ENCODE measurements around the gene TRPM3. TPM values are rescaled to one million over a fixed set of nuclear protein-coding genes. Genes with fewer than 3 reads are reported as not detected.

Gene TRPM3
- total and polyA plus RNA-seq, 10 donors = 0.02 to 6.7 (median 1.6) TPM

GRCh38 chr9:70949239-70949638 is 172.2 kb downstream of the TRPM3 start:
- 46 to 72% (median 53%) methylated on average over 4 of the region's 4 CpGs for WGBS, 5 donors

DNA sequence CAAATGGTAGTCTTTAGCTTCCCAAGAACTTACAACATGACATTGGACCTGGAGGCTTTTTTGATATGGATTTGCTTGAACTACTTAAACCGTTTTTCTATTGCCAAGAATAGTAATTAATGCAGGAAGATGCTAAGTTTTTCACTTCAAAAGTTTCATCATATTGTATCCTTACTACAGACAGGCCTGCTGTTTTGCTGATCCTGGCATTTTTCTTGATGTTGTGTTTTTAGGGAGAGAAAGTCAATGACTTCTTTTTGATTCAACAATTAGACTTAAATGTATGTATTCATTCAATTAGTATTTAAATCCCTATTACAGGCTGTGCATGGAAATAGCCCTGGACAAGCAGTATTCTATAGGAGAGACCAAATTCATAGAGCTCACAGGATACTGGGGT is 172.7 kb downstream of the TRPM3 start:
- intact Hi-C loops (cut with DNase I; ENCODE audit: low total_unique reads) = no loop called here
- H3K9me3 ChIP-seq = no peaks in the 10 kb centered on the region
- no peaks in the 10 kb centered on the region for H3K4me1 ChIP-seq
- no peaks in the 10 kb centered on the region for H3K36me3 ChIP-seq
- WGBS, 5 donors = 39 to 65% (median 49%) methylated on average over 1 of the region's 1 CpG
- no peak for DNase-seq
- H3K4me3 ChIP-seq = no peak overlapping the region
- H3K27me3 ChIP-seq (replicated peaks in 1 of 7) = no peaks in the 10 kb centered on the region
- no peak overlapping the region for H3K27ac ChIP-seq
- TF ChIP-seq POLR2AphosphoS5 (IDR thresholded peaks at IDR 0.05) (no peak), POLR2A (IDR thresholded peaks at IDR 0.05) (no peak)

More at GRCh38 chr9:70949239-70949638, 172.2 kb downstream of the TRPM3 start:
- Histone ChIP-seq H3K27ac (no peak overlapping the region), H3K36me3 (no peaks in the 10 kb centered on the region), H3K27me3 (replicated peaks in 1 of 7) (no peaks in the 10 kb centered on the region), H3K4me3 (no peak overlapping the region), H3K9me3 (no peaks in the 10 kb centered on the region), H3K4me1 (no peaks in the 10 kb centered on the region)
- no peak for DNase-seq
- intact Hi-C loops (cut with DNase I; ENCODE audit: low total_unique reads) = no loop called here
- TF ChIP-seq POLR2A (IDR thresholded peaks at IDR 0.05) (no peak), POLR2AphosphoS5 (IDR thresholded peaks at IDR 0.05) (no peak)
- TF ChIP-seq, protein P1, sequence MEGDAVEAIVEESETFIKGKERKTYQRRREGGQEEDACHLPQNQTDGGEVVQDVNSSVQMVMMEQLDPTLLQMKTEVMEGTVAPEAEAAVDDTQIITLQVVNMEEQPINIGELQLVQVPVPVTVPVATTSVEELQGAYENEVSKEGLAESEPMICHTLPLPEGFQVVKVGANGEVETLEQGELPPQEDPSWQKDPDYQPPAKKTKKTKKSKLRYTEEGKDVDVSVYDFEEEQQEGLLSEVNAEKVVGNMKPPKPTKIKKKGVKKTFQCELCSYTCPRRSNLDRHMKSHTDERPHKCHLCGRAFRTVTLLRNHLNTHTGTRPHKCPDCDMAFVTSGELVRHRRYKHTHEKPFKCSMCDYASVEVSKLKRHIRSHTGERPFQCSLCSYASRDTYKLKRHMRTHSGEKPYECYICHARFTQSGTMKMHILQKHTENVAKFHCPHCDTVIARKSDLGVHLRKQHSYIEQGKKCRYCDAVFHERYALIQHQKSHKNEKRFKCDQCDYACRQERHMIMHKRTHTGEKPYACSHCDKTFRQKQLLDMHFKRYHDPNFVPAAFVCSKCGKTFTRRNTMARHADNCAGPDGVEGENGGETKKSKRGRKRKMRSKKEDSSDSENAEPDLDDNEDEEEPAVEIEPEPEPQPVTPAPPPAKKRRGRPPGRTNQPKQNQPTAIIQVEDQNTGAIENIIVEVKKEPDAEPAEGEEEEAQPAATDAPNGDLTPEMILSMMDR (IDR thresholded peaks at IDR 0.05 in 8 of 11, conservative IDR thresholded peaks at IDR 0.05 in 3 of 11) = no peak

- Histone ChIP-seq H3K36me3 (no peaks in the 10 kb centered on the region), H3K4me1 (no peaks in the 10 kb centered on the region), H3K27ac (no peak overlapping the region), H3K4me3 (no peak overlapping the region), H3K9me3 (no peaks in the 10 kb centered on the region), H3K27me3 (replicated peaks in 1 of 7) (no peaks in the 10 kb centered on the region)
- 30 to 49% (median 36%) methylated on average over 2 of the region's 2 CpGs for WGBS, 5 donors
- DNase-seq = no peak
- intact Hi-C loops (cut with DNase I; ENCODE audit: low total_unique reads) = no loop called here
- no peak for TF ChIP-seq POLR2A (IDR thresholded peaks at IDR 0.05)
- TF ChIP-seq, protein P1 (IDR thresholded peaks at IDR 0.05 in 8 of 11, conservative IDR thresholded peaks at IDR 0.05 in 3 of 11) = no peak
- no peak for TF ChIP-seq POLR2AphosphoS5 (IDR thresholded peaks at IDR 0.05)
These were observed 173.9 kb downstream of the TRPM3 start for GRCh38 chr9:70947511-70947910.

DNA sequence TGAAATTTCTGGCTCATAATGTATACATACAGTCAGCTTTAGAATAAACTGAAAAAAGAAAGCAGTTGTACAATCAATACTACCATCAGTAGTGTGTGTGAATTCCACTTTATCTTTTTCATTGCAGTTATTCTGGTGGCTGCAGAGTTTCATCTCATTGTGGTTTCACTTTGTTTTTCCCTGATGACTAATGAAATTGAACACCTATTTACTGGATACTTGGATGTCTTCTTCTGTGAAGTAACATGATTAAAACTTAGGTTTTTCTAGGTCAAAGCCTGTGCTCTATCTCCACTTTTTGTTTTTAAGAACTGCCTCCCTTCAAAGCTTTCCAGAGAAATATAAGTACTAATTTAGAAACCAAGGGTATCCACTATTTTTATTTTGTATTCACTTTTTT is 174.3 kb downstream of the TRPM3 start:
- Histone ChIP-seq H3K4me3 (no peak overlapping the region), H3K9me3 (no peaks in the 10 kb centered on the region), H3K36me3 (no peaks in the 10 kb centered on the region), H3K27me3 (replicated peaks in 1 of 7) (no peaks in the 10 kb centered on the region), H3K4me1 (no peaks in the 10 kb centered on the region), H3K27ac (no peak overlapping the region)
- no peak for DNase-seq
- intact Hi-C loops (cut with DNase I; ENCODE audit: low total_unique reads) = no loop called here
- TF ChIP-seq, protein P1 (IDR thresholded peaks at IDR 0.05 in 8 of 11, conservative IDR thresholded peaks at IDR 0.05 in 3 of 11) = no peak
- TF ChIP-seq POLR2A (IDR thresholded peaks at IDR 0.05) (no peak), POLR2AphosphoS5 (IDR thresholded peaks at IDR 0.05) (no peak)

DNA sequence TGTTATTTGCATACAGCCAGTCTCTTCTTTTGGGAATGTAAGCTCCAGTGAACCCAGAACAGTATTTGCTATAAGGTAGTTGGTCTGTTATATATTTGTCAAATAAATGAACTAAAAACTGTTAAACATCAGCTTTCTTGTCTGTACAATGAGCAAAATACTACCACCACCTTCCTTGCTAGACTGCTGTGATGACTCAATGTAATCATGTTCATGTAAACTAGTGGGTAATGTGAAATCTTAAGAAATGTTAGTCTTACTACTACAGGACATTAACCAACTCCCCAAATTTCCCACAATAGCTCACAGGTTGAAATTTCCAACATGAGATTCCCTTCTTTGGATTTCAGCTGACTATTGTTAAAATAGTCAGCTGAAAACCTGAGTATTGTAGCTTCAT is 176.1 kb downstream of the TRPM3 start:
- Histone ChIP-seq H3K9me3 (no peaks in the 10 kb centered on the region), H3K4me3 (no peak overlapping the region), H3K27ac (no peak overlapping the region), H3K27me3 (replicated peaks in 1 of 7) (no peaks in the 10 kb centered on the region), H3K36me3 (no peaks in the 10 kb centered on the region), H3K4me1 (no peaks in the 10 kb centered on the region)
- TF ChIP-seq POLR2AphosphoS5 (IDR thresholded peaks at IDR 0.05) (no peak), POLR2A (IDR thresholded peaks at IDR 0.05) (no peak)
- TF ChIP-seq, protein P1 (IDR thresholded peaks at IDR 0.05 in 8 of 11, conservative IDR thresholded peaks at IDR 0.05 in 3 of 11) = no peak
- intact Hi-C loops (cut with DNase I; ENCODE audit: low total_unique reads) = no loop called here
- no peak for DNase-seq

All from spleen (tissue), 11 donors.